ENCODE measurements around the gene LIFR. TPM values are rescaled to one million over a fixed set of nuclear protein-coding genes. Genes with fewer than 3 reads are reported as not detected.
A peak's percentile ranks its signal among the peaks of the same experiment; 100 is the strongest.

LIFR gene
- total RNA-seq, 1 donor from 2014 or later, result 16.0 TPM

DNA sequence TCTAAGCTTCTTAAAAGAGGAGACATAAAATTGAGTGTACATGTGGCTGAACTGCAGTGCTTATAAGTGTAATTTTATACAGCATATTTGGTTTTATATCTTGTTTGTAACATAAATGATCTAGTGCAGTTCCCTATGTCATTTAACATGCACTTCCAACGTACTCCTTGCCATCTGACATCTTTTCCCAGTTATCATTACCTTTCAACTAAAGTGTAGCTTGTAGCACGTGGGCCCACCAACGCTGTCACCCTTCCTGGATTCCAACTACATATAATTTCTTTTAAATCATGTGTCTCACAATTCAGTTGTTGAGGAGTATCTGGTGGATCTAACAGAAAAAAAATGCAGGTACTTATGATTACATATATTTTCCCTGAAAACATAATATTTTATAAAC is 50.1 kb downstream of the LIFR start:
- H3K36me3 ChIP-seq (ENCODE audit: insufficient read depth, low read length), result no peaks in the 10 kb centered on the region
- no peaks in the 10 kb centered on the region for H4K20me1 ChIP-seq (ENCODE audit: insufficient read depth, low read length)
- no peak for TF ChIP-seq EZH2 (IDR thresholded peaks at IDR 0.05; ENCODE audit: insufficient read depth, low read length)
- TF ChIP-seq, protein P1, sequence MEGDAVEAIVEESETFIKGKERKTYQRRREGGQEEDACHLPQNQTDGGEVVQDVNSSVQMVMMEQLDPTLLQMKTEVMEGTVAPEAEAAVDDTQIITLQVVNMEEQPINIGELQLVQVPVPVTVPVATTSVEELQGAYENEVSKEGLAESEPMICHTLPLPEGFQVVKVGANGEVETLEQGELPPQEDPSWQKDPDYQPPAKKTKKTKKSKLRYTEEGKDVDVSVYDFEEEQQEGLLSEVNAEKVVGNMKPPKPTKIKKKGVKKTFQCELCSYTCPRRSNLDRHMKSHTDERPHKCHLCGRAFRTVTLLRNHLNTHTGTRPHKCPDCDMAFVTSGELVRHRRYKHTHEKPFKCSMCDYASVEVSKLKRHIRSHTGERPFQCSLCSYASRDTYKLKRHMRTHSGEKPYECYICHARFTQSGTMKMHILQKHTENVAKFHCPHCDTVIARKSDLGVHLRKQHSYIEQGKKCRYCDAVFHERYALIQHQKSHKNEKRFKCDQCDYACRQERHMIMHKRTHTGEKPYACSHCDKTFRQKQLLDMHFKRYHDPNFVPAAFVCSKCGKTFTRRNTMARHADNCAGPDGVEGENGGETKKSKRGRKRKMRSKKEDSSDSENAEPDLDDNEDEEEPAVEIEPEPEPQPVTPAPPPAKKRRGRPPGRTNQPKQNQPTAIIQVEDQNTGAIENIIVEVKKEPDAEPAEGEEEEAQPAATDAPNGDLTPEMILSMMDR (IDR thresholded peaks at IDR 0.05; ENCODE audit: insufficient read depth, low read depth, low read length), result no peak
- no peak overlapping the region for H2AFZ ChIP-seq (ENCODE audit: low read depth, low read length)
- H3K9me3 ChIP-seq (ENCODE audit: insufficient read depth, low read depth, low read length), result no peaks in the 10 kb centered on the region
- H3K9ac ChIP-seq (ENCODE audit: low read length), result no peak overlapping the region
- H3K4me3 Mint-ChIP-seq (ENCODE audit: unreplicated experiment), result no peak overlapping the region
- H3K27me3 ChIP-seq (ENCODE audit: insufficient read depth, low read length), result no peaks in the 10 kb centered on the region
- no peak overlapping the region for H3K4me2 ChIP-seq (ENCODE audit: low read length)
- no peaks in the 10 kb centered on the region for H3K79me2 ChIP-seq (ENCODE audit: insufficient read depth, low read length)
- H3K36me3 Mint-ChIP-seq (ENCODE audit: low read depth, unreplicated experiment), result no peaks in the 10 kb centered on the region
- no peak overlapping the region for H3K4me3 ChIP-seq (ENCODE audit: insufficient read depth, low read depth, low read length)
- no peak overlapping the region for H3K27ac ChIP-seq (ENCODE audit: low read depth, low read length)
- FAIRE-seq (no peak), DNase-seq (ENCODE audit: low read depth) (no peak)
- H3K27me3 Mint-ChIP-seq (ENCODE audit: low read depth, unreplicated experiment), result no peaks in the 10 kb centered on the region
- no peak overlapping the region for H3K27ac Mint-ChIP-seq (ENCODE audit: unreplicated experiment)
- no peaks in the 10 kb centered on the region for H3K9me3 Mint-ChIP-seq (ENCODE audit: unreplicated experiment)
- peaks cover 8% of the 10 kb centered on the region for H3K4me1 Mint-ChIP-seq (ENCODE audit: low read depth, unreplicated experiment)
- peaks cover 6% of the 10 kb centered on the region for H3K4me1 ChIP-seq (ENCODE audit: insufficient read depth, low read length)

DNA sequence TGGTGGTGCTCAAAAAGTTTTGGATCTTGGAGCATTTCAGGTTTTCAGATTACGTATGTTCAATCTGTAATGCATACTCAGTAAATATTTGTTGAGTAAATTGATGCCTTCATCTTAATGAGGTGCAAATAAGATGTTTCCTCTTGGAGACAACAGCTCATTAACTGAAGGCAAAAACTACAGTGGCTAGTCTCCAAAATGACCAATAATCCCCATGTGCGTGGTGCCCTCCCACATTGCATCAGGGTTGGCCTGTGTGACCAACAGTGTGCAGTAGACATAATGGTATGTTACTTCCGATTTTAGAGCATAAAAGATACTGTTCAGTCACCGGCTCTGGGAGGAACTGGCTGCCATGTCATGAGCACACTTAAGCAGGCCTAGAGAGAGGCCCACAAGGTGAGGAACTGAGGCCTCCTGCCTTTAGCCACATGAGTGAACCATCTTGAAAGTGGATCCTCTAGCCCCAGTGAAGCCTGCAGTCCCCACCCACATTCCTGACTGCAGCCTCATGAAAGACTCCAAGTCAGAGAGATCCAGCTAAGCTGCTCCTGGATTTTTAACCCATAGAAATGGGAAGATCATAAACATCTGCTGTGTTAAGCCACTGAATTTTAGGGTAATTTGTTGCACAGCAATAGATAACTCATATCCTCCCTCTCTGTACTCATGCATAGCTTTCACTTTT is 55.7 kb downstream of the LIFR start:
- no peak overlapping the region for H3K4me3 ChIP-seq (ENCODE audit: insufficient read depth, low read depth, low read length)
- peaks cover 6% of the 10 kb centered on the region for H3K4me1 Mint-ChIP-seq (ENCODE audit: low read depth, unreplicated experiment)
- no peaks in the 10 kb centered on the region for H3K27me3 ChIP-seq (ENCODE audit: insufficient read depth, low read length)
- H3K36me3 Mint-ChIP-seq (ENCODE audit: low read depth, unreplicated experiment), result peaks cover 3% of the 10 kb centered on the region
- no peak overlapping the region for H3K4me3 Mint-ChIP-seq (ENCODE audit: unreplicated experiment)
- peak overlapping the region; percentile 75 for H3K27ac Mint-ChIP-seq (ENCODE audit: unreplicated experiment)
- no peak overlapping the region for H3K4me2 ChIP-seq (ENCODE audit: low read length)
- DNase-seq (ENCODE audit: low read depth) (peak; percentile 49), FAIRE-seq (no peak)
- H4K20me1 ChIP-seq (ENCODE audit: insufficient read depth, low read length), result no peaks in the 10 kb centered on the region
- H3K9me3 ChIP-seq (ENCODE audit: insufficient read depth, low read depth, low read length), result no peaks in the 10 kb centered on the region
- no peaks in the 10 kb centered on the region for H3K79me2 ChIP-seq (ENCODE audit: insufficient read depth, low read length)
- no peak overlapping the region for H3K9ac ChIP-seq (ENCODE audit: low read length)
- no peak for TF ChIP-seq EZH2 (IDR thresholded peaks at IDR 0.05; ENCODE audit: insufficient read depth, low read length)
- TF ChIP-seq, protein P1 (IDR thresholded peaks at IDR 0.05; ENCODE audit: insufficient read depth, low read depth, low read length), result no peak
- H3K9me3 Mint-ChIP-seq (ENCODE audit: unreplicated experiment), result no peaks in the 10 kb centered on the region
- H3K27me3 Mint-ChIP-seq (ENCODE audit: low read depth, unreplicated experiment), result no peaks in the 10 kb centered on the region
- H3K27ac ChIP-seq (ENCODE audit: low read depth, low read length), result no peak overlapping the region
- H3K4me1 ChIP-seq (ENCODE audit: insufficient read depth, low read length), result peaks cover 7% of the 10 kb centered on the region
- H3K36me3 ChIP-seq (ENCODE audit: insufficient read depth, low read length), result no peaks in the 10 kb centered on the region
- no peak overlapping the region for H2AFZ ChIP-seq (ENCODE audit: low read depth, low read length)

DNA sequence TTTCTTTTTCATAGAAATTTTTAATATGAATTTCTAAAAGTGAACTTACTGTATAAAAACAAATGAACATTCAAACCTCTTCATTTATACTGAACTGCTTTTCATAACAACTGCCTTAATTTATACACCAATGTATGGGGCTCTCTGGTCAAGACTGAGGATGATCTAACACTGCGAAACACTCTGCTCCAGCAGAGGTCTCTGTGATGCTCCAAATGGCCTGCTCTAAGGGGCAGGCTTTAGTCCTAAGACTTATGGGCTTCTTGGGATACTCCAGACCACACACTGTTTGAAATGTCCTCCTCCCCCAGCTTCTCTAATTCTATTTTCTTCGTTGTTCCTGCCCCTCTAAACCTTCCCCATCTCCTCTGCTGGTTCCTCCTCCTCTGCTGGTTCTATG is 58.5 kb downstream of the LIFR start:
- Histone ChIP-seq H3K4me1 (ENCODE audit: insufficient read depth, low read length) (peaks cover 7% of the 10 kb centered on the region), H3K79me2 (ENCODE audit: insufficient read depth, low read length) (no peaks in the 10 kb centered on the region), H4K20me1 (ENCODE audit: insufficient read depth, low read length) (no peaks in the 10 kb centered on the region), H2AFZ (ENCODE audit: low read depth, low read length) (no peak overlapping the region), H3K9ac (ENCODE audit: low read length) (no peak overlapping the region), H3K27me3 (ENCODE audit: insufficient read depth, low read length) (no peaks in the 10 kb centered on the region), H3K4me3 (ENCODE audit: insufficient read depth, low read depth, low read length) (no peak overlapping the region), H3K9me3 (ENCODE audit: insufficient read depth, low read depth, low read length) (no peaks in the 10 kb centered on the region), H3K27ac (ENCODE audit: low read depth, low read length) (no peak overlapping the region), H3K36me3 (ENCODE audit: insufficient read depth, low read length) (no peaks in the 10 kb centered on the region), H3K4me2 (ENCODE audit: low read length) (no peak overlapping the region)
- DNase-seq (ENCODE audit: low read depth) (no peak), FAIRE-seq (no peak)
- TF ChIP-seq EZH2 (IDR thresholded peaks at IDR 0.05; ENCODE audit: insufficient read depth, low read length), result no peak
- TF ChIP-seq, protein P1 (IDR thresholded peaks at IDR 0.05; ENCODE audit: insufficient read depth, low read depth, low read length), result no peak
- Mint-ChIP-seq H3K27me3 (ENCODE audit: low read depth, unreplicated experiment) (no peaks in the 10 kb centered on the region), H3K27ac (ENCODE audit: unreplicated experiment) (no peak overlapping the region), H3K9me3 (ENCODE audit: unreplicated experiment) (no peaks in the 10 kb centered on the region), H3K4me3 (ENCODE audit: unreplicated experiment) (no peak overlapping the region), H3K36me3 (ENCODE audit: low read depth, unreplicated experiment) (peaks cover 6% of the 10 kb centered on the region), H3K4me1 (ENCODE audit: low read depth, unreplicated experiment) (peaks cover 6% of the 10 kb centered on the region)
